Adipose tissue (tissue), 3 donors: Measurements from ENCODE around the gene H1-8. TPM values are rescaled to one million over a fixed set of nuclear protein-coding genes. Genes with fewer than 3 reads are reported as not detected.

Experiments
- H3K27ac ChIP-seq: one replicate; pipeline ENCODE4 v1.5.1; 2013; ENCODE audit warnings: low read depth, low read length
- WGBS, 3 donors: extraction: QIAGEN DNeasy Blood & Tissue Kit; methylation state at CpG; one replicate each; pipeline ENCODE4 v1.1.7; 2013; 5-methylcytosine and 5-hydroxymethylcytosine counted together
- polyA plus RNA-seq, 3 donors: library from polyadenylated mRNA; stranded (reverse); fragments of 200-250 nt; gene quantifications; one replicate each; pipeline ENCODE4 v1.2.3, GENCODE V29; 2013
- donor health status: healthy with polysubstance abuse.
- donor health status: Bipolar disorder and iron deficiency.
- donor health status: healthy.

Gene H1-8
- polyA plus RNA-seq, 3 donors: not detected

- H3K27ac ChIP-seq: no peak overlapping the region
- WGBS, 3 donors: 47 to 75% (median 56%) methylated on average over 19 to 21 of the region's 21 CpGs
These were observed 35.2 kb downstream of the H1-8 start for GRCh38 chr3:129577925-129578786.

DNA sequence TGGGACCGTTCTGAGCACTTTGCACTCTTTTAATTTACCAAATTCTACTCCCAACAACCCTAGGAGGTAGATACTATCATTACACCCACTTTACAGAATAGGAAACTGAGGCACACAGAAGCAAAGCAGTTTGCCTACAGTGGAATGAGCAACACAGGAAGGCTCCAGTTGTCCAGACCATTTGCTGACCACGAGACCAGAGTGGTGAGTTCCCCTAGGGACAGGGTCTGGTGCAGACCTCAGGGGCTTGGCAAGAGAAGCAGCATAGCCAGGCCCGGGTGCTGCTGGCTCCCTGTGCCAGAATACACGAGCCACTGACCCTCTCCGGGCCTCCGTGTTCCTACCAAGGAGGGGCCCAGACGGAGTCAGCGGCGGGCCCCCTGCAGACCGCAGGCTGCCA, 37.0 kb downstream of the H1-8 start:
- no peak overlapping the region for H3K27ac ChIP-seq
- WGBS, 3 donors: 85 to 88% (median 88%) methylated on average over 9 to 10 of the region's 10 CpGs

- H3K27ac ChIP-seq: no peak overlapping the region
- 87 to 94% (median 94%) methylated on average over 8 of the region's 8 CpGs for WGBS, 3 donors
These were observed 38.6 kb downstream of the H1-8 start for GRCh38 chr3:129581623-129582022.

GRCh38 chr3:129582799-129583198, 39.8 kb downstream of the H1-8 start:
- 65 to 92% (median 77%) methylated on average over 5 of the region's 5 CpGs for WGBS, 3 donors
- no peak overlapping the region for H3K27ac ChIP-seq

DNA sequence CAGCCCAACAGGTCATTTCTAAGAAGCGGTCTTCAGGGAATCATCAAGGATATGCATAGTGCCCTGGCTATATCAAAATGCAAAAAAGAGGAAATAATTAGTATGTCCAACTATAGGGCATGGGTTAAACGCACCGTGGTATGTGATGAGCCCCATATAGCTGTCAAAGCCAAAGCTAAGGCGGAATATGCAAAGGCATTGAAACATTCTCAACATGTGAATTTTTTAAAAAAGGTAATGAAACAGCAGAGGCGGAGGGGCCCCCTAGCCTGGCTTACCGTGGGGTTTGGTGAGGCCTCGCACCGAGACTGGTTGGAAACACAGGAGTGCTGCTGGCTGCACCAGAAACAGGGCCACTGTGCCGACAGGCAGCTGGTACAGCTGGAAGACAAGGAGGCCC, 40.3 kb downstream of the H1-8 start:
- 92 to 95% (median 93%) methylated on average over 9 of the region's 9 CpGs for WGBS, 3 donors
- H3K27ac ChIP-seq: no peak overlapping the region

- H3K27ac ChIP-seq: no peak overlapping the region
- 71 to 98% (median 96%) methylated on average over 3 of the region's 3 CpGs for WGBS, 3 donors
These were observed 41.7 kb downstream of the H1-8 start for GRCh38 chr3:129584631-129585030.

GRCh38 chr3:129585949-129586657, 43.1 kb downstream of the H1-8 start:
- no peak overlapping the region for H3K27ac ChIP-seq
- WGBS, 3 donors: 94 to 95% (median 95%) methylated on average over 25 to 27 of the region's 27 CpGs

GRCh38 chr3:129586746-129587430, 43.9 kb downstream of the H1-8 start:
- H3K27ac ChIP-seq: no peak overlapping the region
- 52 to 80% (median 58%) methylated on average over 17 of the region's 17 CpGs for WGBS, 3 donors

DNA sequence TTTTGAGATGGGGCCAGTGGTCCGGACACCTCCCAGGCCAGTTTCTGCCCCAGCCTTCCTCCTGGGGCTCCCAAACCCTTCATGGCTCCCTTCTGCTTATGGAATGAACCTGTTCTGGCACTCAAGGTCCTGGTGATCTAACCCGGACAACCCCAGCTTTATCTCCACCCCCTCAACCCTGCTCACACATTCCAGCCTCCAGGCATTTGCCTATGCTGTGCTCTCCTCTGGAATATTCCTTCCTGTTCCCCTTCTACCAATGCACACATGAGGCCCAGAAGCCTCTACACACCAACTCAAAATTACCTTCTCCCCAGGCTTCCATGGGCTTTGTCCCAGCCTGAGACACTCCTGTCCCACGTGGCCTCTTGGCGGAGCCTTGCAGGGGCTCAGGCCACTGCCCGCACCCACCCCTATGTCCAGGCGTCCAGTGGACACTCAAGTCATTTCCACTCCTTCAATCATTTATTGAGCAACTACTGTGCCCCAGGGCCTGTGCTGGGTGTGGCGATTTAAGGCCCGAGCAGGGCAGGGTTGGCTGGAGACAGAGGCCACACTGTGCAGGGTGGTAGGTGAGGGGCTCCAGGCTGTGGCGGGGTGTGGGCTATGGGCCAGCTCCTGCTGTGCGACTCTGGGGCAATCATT, 44.7 kb downstream of the H1-8 start:
- 65 to 89% (median 69%) methylated on average over 10 of the region's 10 CpGs for WGBS, 3 donors
- H3K27ac ChIP-seq: no peak overlapping the region

GRCh38 chr3:129590215-129590614, 47.2 kb downstream of the H1-8 start:
- WGBS, 3 donors: 61 to 69% (median 61%) methylated on average over 8 of the region's 8 CpGs
- no peak overlapping the region for H3K27ac ChIP-seq

GRCh38 chr3:129591932-129592331, 49.0 kb downstream of the H1-8 start:
- WGBS, 3 donors: 53 to 83% (median 55%) methylated on average over 8 of the region's 8 CpGs
- no peak overlapping the region for H3K27ac ChIP-seq

DNA sequence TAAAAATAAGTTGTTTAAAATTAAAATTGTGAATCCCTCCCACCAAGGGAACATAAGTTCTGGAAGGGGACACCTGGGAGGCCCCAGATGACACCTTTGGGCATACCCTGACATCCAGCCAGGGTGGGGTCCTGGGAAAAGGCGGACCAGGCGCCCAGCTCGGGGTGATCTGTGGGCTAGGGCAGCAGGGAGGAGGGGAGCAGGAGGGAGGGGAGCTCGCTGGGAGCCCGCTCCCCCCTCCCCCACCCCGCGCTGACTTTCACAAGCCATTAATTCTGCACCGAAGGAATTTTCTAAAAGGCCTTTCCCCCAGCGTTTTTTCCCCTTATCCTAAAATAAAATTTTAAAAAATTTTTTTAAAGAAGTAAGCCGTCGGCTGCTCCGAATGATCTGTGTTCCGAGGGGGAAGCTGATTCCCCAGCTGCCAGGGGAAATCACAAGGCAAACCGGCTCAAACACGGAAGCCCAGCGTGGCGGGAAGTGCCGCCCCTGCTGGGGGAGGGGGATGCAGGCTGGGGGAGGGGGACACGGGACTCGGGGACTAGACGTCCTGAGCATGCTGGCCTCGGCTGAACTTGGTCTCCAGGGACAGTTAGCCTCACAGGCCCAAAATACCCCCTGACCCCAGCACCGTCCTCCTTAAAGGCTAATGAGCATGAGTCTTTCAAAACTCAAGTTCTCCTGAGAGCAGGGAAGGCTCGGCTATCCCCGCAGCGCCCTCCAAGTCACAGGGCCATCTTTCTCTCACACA, 49.6 kb downstream of the H1-8 start:
- no peak overlapping the region for H3K27ac ChIP-seq
- 5 to 59% (median 6%) methylated on average over 26 of the region's 26 CpGs for WGBS, 3 donors

- H3K27ac ChIP-seq: no peak overlapping the region
- WGBS, 3 donors: 52 to 79% (median 53%) methylated on average over 8 of the region's 8 CpGs
These were observed 50.2 kb downstream of the H1-8 start for GRCh38 chr3:129593230-129593594.

DNA sequence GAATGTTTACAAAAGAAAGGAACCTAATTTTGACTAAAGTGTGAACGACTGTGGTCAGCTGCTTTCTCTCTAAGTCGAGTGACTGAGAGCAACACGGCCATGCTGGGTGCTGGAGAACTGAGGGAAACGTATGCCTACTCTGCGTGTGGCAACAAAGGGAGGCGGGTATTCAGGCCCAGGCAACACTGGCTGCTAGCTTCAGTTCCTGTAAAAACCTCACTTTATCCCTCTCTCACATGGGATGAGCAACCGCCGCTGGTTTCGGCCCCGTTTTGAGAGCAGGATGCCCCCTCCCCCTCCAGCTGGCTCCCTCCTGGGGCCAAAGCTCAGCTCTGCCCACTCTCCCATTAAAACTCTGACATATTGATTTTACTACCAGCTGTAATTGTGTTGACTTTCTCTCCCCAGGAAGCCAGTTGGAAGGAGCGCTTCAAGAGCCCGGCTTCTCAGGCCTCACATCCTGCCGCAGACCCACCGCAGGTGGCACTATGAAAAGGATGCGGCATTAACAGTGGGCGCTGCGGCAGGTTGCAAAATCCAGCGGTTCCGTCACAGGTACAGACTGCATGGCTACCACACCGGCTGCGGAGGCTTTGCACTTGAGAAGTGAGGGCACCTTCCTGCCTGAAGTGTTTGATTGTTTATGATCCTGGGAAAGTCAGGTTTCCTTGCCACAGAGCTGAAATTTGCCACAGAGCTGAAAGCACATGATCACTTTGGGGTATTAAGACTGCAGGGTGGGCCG, 50.8 kb downstream of the H1-8 start:
- WGBS, 3 donors: 31 to 35% (median 35%) methylated on average over 22 of the region's 22 CpGs
- H3K27ac ChIP-seq: no peak overlapping the region

DNA sequence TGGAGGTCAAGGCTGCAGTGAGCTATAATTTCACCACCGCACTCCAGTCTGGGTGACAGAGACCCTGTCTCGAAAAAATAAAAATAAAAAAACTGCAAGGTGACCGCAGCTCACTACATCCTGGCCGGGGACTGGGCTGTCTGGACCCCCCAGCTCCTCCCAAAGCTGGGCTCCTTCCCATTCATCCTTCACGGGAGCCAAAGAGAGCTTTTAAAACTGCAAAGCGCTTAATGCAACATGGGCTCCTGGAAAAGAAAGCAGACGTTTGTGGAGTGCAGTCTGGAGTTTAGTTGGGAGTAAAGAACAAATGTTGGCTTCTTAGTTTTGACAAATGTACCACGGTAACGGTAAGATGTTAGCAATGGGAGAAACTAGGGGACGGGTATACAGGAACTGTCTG, 51.4 kb downstream of the H1-8 start:
- H3K27ac ChIP-seq: no peak overlapping the region
- 40 to 66% (median 44%) methylated on average over 10 of the region's 10 CpGs for WGBS, 3 donors

- 72 to 89% (median 76%) methylated on average over 6 of the region's 6 CpGs for WGBS, 3 donors
- H3K27ac ChIP-seq: no peak overlapping the region
These were observed 52.0 kb downstream of the H1-8 start for GRCh38 chr3:129594907-129595390.

- no peak overlapping the region for H3K27ac ChIP-seq
- 51 to 82% (median 66%) methylated on average over 9 to 10 of the region's 10 CpGs for WGBS, 3 donors
These were observed 52.7 kb downstream of the H1-8 start for GRCh38 chr3:129595544-129596193.
